SK-N-SH (cell line): ENCODE measurements around the gene CARS2. TPM values are rescaled to one million over a fixed set of nuclear protein-coding genes. Genes with fewer than 3 reads are reported as not detected.

Experiments used
- CTCF ChIA-PET: fragments of 300-600, 350-600 bp; formaldehyde crosslinking; extraction: SDS; loops from one replicate; lab custom pipeline; 2021; lab: Yijun Ruan, JAX
- POLR2A ChIA-PET: fragments of 350-600 bp; sonication (Branson Sonifier 250); formaldehyde crosslinking; extraction: SDS; loops from one replicate; lab custom pipeline; 2020; ENCODE audit warnings: antibody characterized with exemption, inconsistent platforms; lab: Yijun Ruan, JAX
- DNase-seq: peaks from one replicate; pipeline ENCODE4 v3.0.0; 2012
- H2AFZ ChIP-seq: fragments of 200-600 bp; sonication (generic); 2 replicates; pipeline ENCODE4 v1.8.1; 2016; ENCODE audit warnings: antibody characterized with exemption, mild to moderate bottlenecking, low read depth
- H3F3A ChIP-seq: fragments of 200-600 bp; sonication (generic); replicated peaks from 2 replicates; pipeline ENCODE3; 2016; ENCODE audit warnings: antibody characterized with exemption, mild to moderate bottlenecking; ENCODE audit not compliant: insufficient read depth
- H3K27ac ChIP-seq, 2 experiments: fragments of 200-500 bp in 1 of 2; fragments of 200-600 bp in 1 of 2; sonication (Bioruptor generic) in 1 of 2; sonication (generic), shearing (Covaris generic) in 1 of 2; 2 replicates each; pipeline versions ENCODE4 v1.5.1 to v1.6.1; 2014 to 2016; ENCODE audit warnings: low read depth in 2 of 2, inconsistent platforms in 1 of 2, low read length in 1 of 2, mild to moderate bottlenecking in 1 of 2, mixed read lengths in 1 of 2
- H3K27me3 ChIP-seq: fragments of 200-600 bp; sonication (generic), shearing (Covaris generic); 2 replicates; pipeline ENCODE4 v1.6.1; 2016; ENCODE audit warnings: mixed run types; ENCODE audit not compliant: insufficient read depth
- H3K36me3 ChIP-seq, 2 experiments: fragments of 200-500 bp in 1 of 2; fragments of 200-600 bp in 1 of 2; sonication (Bioruptor generic) in 1 of 2; sonication (generic) in 1 of 2; replicated peaks in 1 of 2; 2 replicates each; pipeline versions ENCODE3 to v1.5.1; 2014 to 2016; ENCODE audit warnings: low read length in 1 of 2, mild to moderate bottlenecking in 1 of 2; ENCODE audit not compliant: insufficient read depth in 2 of 2, control insufficient read depth in 1 of 2
- H3K4me1 ChIP-seq, 2 experiments: fragments of 200-500 bp in 1 of 2; fragments of 200-600 bp in 1 of 2; sonication (Bioruptor generic) in 1 of 2; sonication (generic), shearing (Covaris generic) in 1 of 2; 2 replicates each; pipeline versions ENCODE4 v1.5.1 to v1.6.1; 2014 to 2016; ENCODE audit warnings: low read depth in 1 of 2, low read length in 1 of 2, mixed run types in 1 of 2; ENCODE audit not compliant: insufficient read depth in 2 of 2, control insufficient read depth in 1 of 2
- H3K4me2 ChIP-seq: fragments of 200-600 bp; sonication (generic), shearing (Covaris generic); 2 replicates; pipeline ENCODE4 v1.6.1; 2017; ENCODE audit warnings: mixed run types
- H3K4me3 ChIP-seq, 2 experiments: fragments of 200-500 bp in 1 of 2; fragments of 200-600 bp in 1 of 2; sonication (Bioruptor generic) in 1 of 2; sonication (generic), shearing (Covaris generic) in 1 of 2; 2 replicates each; pipeline versions ENCODE4 v1.5.1 to v1.8.1; 2014 to 2016; ENCODE audit warnings: low read depth in 2 of 2, inconsistent platforms in 1 of 2, low read length in 1 of 2, mild to moderate bottlenecking in 1 of 2, mixed read lengths in 1 of 2, moderate library complexity in 1 of 2
- H3K79me2 ChIP-seq: fragments of 200-600 bp; sonication (generic); 2 replicates; pipeline ENCODE4 v1.8.1; 2017; ENCODE audit warnings: mild to moderate bottlenecking; ENCODE audit not compliant: insufficient read depth
- H3K9ac ChIP-seq: fragments of 200-600 bp; sonication (generic); 2 replicates; pipeline ENCODE4 v1.6.1; 2017; ENCODE audit warnings: mixed run types
- H3K9me2 ChIP-seq: fragments of 200-600 bp; sonication (generic); 2 replicates; pipeline ENCODE4 v1.6.1; 2017; ENCODE audit warnings: mixed run types
- H3K9me3 ChIP-seq: fragments of 200-600 bp; sonication (generic); 2 replicates; pipeline ENCODE4 v1.6.1; 2017; ENCODE audit warnings: mixed run types, mild to moderate bottlenecking, moderate library complexity
- H4K20me1 ChIP-seq: fragments of 200-600 bp; sonication (generic); 2 replicates; pipeline ENCODE4 v1.6.1; 2017; ENCODE audit warnings: mild to moderate bottlenecking, mixed run types; ENCODE audit not compliant: insufficient read depth
- CHD2 ChIP-seq: fragments of 150-350 bp; IDR thresholded peaks from 2 replicates; pipeline ENCODE4 v1.6.1; 2018; ENCODE audit warnings: low read length; ENCODE audit not compliant: partially characterized antibody
- CTCF ChIP-seq: fragments of 200-600 bp; sonication (generic); IDR thresholded peaks from 2 replicates; pipeline ENCODE4 v1.6.1; 2017; ENCODE audit warnings: antibody characterized with exemption, mild to moderate bottlenecking, moderate library complexity
- EP300 ChIP-seq, 2 experiments: IDR thresholded peaks; 2 replicates each; pipeline versions ENCODE4 v1.4.0 to v1.6.1; 2012; ENCODE audit warnings: borderline replicate concordance in 1 of 2, low read depth in 1 of 2, low read length in 1 of 2
- EZH2phosphoT487 ChIP-seq: fragments of 200-600 bp; sonication (generic); IDR thresholded peaks from 2 replicates; pipeline ENCODE4 v1.6.1; 2017; ENCODE audit warnings: low read depth, mixed run types, mild to moderate bottlenecking, antibody characterized with exemption, moderate library complexity, borderline replicate concordance
- FOSL2 ChIP-seq: IDR thresholded peaks from 2 replicates; pipeline ENCODE4 v1.4.0; 2012; ENCODE audit warnings: low read depth, mild to moderate bottlenecking, moderate library complexity, borderline replicate concordance
- FOXJ3 ChIP-seq: sonication (generic); formaldehyde crosslinking; IDR thresholded peaks from 2 replicates; pipeline ENCODE4 v1.5.1; 2020; ENCODE audit warnings: mild to moderate bottlenecking, missing genetic modification reagents
- GABPA ChIP-seq: IDR thresholded peaks from 2 replicates; pipeline ENCODE4 v1.4.0; 2012; ENCODE audit warnings: low read depth, mild to moderate bottlenecking
- GATA2 ChIP-seq: sonication (generic); formaldehyde crosslinking; IDR thresholded peaks from 2 replicates; pipeline ENCODE4 v1.5.0; 2020; ENCODE audit warnings: mild to moderate bottlenecking, missing genetic modification reagents
- JUND ChIP-seq: IDR thresholded peaks from 2 replicates; pipeline ENCODE4 v1.4.0; 2012
- MAX ChIP-seq: IDR thresholded peaks from 2 replicates; pipeline ENCODE4 v1.4.0; 2012; ENCODE audit warnings: low read depth
- MXI1 ChIP-seq: IDR thresholded peaks from 2 replicates; pipeline ENCODE4 v1.6.1; 2012; ENCODE audit warnings: mild to moderate bottlenecking, low read depth, low read length, improper control_type of control experiment
- NFIC ChIP-seq: IDR thresholded peaks from 2 replicates; pipeline ENCODE4 v1.4.0; 2012; ENCODE audit warnings: borderline replicate concordance
- NRF1 ChIP-seq: IDR thresholded peaks from 2 replicates; pipeline ENCODE4 v1.6.1; 2012; ENCODE audit warnings: low read depth, mild to moderate bottlenecking, low read length
- PBX3 ChIP-seq: IDR thresholded peaks from 2 replicates; pipeline ENCODE4; 2012
- RAD21 ChIP-seq: IDR thresholded peaks from 2 replicates; pipeline ENCODE4 v1.6.1; 2012; ENCODE audit warnings: mild to moderate bottlenecking, low read length
- RCOR1 ChIP-seq: fragments of 150-350 bp; IDR thresholded peaks from 2 replicates; pipeline ENCODE4 v1.6.1; 2017; ENCODE audit warnings: antibody characterized with exemption, low read length
- SIN3A ChIP-seq: IDR thresholded peaks from 2 replicates; pipeline ENCODE4 v1.6.1; 2012; ENCODE audit warnings: low read depth, mild to moderate bottlenecking, low read length, moderate library complexity, borderline replicate concordance
- SMC3 ChIP-seq: IDR thresholded peaks from 2 replicates; pipeline ENCODE4 v1.6.1; 2012; ENCODE audit warnings: low read depth, low read length, improper control_type of control experiment
- TAF1 ChIP-seq: IDR thresholded peaks from 2 replicates; pipeline ENCODE4 v1.6.1; 2012; ENCODE audit warnings: low read depth, mild to moderate bottlenecking, low read length, moderate library complexity, borderline replicate concordance
- USF1 ChIP-seq: IDR thresholded peaks from 2 replicates; pipeline ENCODE4 v1.4.0; 2012; ENCODE audit warnings: low read depth, borderline replicate concordance
- USF2 ChIP-seq: fragments of 150-350 bp; IDR thresholded peaks from 2 replicates; pipeline ENCODE4 v1.6.1; 2017; ENCODE audit warnings: antibody characterized with exemption, low read length, low read depth, borderline replicate concordance
- YY1 ChIP-seq: IDR thresholded peaks from 2 replicates; pipeline ENCODE4 v1.4.0; 2012; ENCODE audit warnings: low read depth, mild to moderate bottlenecking
- WGBS: methylation state at CpG from one replicate; pipeline ENCODE4 v1.1.6; 2017; ENCODE audit warnings: low lambda C conversion rate; 5-methylcytosine and 5-hydroxymethylcytosine counted together
- polyA plus RNA-seq, 3 experiments: library from polyadenylated mRNA; depleted of rRNA; stranded (reverse); fragments of >200 nt; gene quantifications; 2 replicates each; pipeline ENCODE4 v1.2.3, GENCODE V29; 2012
- TF ChIP-seq, protein P1 (sequence below): IDR thresholded peaks from 2 replicates; pipeline ENCODE4 v1.6.1; 2012; ENCODE audit warnings: mild to moderate bottlenecking, low read depth, low read length, moderate library complexity

The CARS2 gene
- 78.6 and 80.6 TPM in 2 replicates for polyA plus RNA-seq (2012; rRNA removed)
- 36.6 and 47.0 TPM in 2 replicates for polyA plus RNA-seq (2012; cell fraction: cytosol; rRNA removed)
- 292 and 307 TPM in 2 replicates for polyA plus RNA-seq (2012; cell fraction: nucleus; rRNA removed)

- H3K9me3 ChIP-seq: no peaks in the 10 kb centered on the region
- peaks cover 4 to 26% of the 10 kb centered on the region in 2 experiments; a peak in 3 of 4 replicates for H3K4me1 ChIP-seq
- peak within 1 kb of the TSS; percentile 71 for H2AFZ ChIP-seq
- no peaks in the 10 kb centered on the region for H3K9me2 ChIP-seq
- peaks cover 12 to 22% of the 10 kb centered on the region in 2 experiments for H3K36me3 ChIP-seq
- peak within 1 kb of the TSS; percentile 61 to 78 for H3K27ac ChIP-seq
- CTCF ChIA-PET: interaction anchor here (0.6 kb wide), 1 partner anchor 78 kb away, joined by 3 read pairs; no protein-coding TSS in a partner anchor
- peak; percentile 96 for DNase-seq
- peak within 1 kb of the TSS; percentile 83 for H3K9ac ChIP-seq
- 0% methylated on average over 22 of the region's 80 CpGs for WGBS
- H3K27me3 ChIP-seq: no peaks in the 10 kb centered on the region
- POLR2A ChIA-PET: interaction anchor here (0.5 to 1.0 kb wide), 4 partner anchors 9 to 349 kb away, joined by 3 to 6 read pairs (median 3); no protein-coding TSS in a partner anchor
- H3K79me2 ChIP-seq: peaks cover 54% of the 10 kb centered on the region
- H3K4me3 ChIP-seq: peak within 1 kb of the TSS; percentile 78 to 88
- peaks cover 16% of the 10 kb centered on the region for H3F3A ChIP-seq
- no peaks in the 10 kb centered on the region for H4K20me1 ChIP-seq
- peak within 1 kb of the TSS; percentile 87 for H3K4me2 ChIP-seq
- no peak for TF ChIP-seq EZH2phosphoT487
- TF ChIP-seq MAX: peak; percentile 68; the same call in 1 of the 2 replicates
- peak; percentile 51; the same call in 1 of the 2 replicates for TF ChIP-seq FOXJ3 (CRISPR knock-in tag)
- 0 out of 2 replicates have a peak, but pooled peaks have one; percentile 52 for TF ChIP-seq SIN3A
- no peak for TF ChIP-seq CHD2
- TF ChIP-seq GATA2: no peak
- TF ChIP-seq MXI1: peak; percentile 95
- no peak for TF ChIP-seq NFIC
- TF ChIP-seq EP300 (IDR thresholded peaks at IDR 0.05; ENCODE audit: borderline replicate concordance in 1 of 2, low read depth in 1 of 2, low read length in 1 of 2): no peak
- TF ChIP-seq TAF1: peak; percentile 62; the same call in 1 of the 2 replicates
- TF ChIP-seq SMC3: no peak
- no peak for TF ChIP-seq JUND
- TF ChIP-seq GABPA: peak; percentile 53; the same call in 1 of the 2 replicates
- no peak for TF ChIP-seq USF2
- no peak for TF ChIP-seq RCOR1
- TF ChIP-seq NRF1: no peak
- TF ChIP-seq, protein P1, sequence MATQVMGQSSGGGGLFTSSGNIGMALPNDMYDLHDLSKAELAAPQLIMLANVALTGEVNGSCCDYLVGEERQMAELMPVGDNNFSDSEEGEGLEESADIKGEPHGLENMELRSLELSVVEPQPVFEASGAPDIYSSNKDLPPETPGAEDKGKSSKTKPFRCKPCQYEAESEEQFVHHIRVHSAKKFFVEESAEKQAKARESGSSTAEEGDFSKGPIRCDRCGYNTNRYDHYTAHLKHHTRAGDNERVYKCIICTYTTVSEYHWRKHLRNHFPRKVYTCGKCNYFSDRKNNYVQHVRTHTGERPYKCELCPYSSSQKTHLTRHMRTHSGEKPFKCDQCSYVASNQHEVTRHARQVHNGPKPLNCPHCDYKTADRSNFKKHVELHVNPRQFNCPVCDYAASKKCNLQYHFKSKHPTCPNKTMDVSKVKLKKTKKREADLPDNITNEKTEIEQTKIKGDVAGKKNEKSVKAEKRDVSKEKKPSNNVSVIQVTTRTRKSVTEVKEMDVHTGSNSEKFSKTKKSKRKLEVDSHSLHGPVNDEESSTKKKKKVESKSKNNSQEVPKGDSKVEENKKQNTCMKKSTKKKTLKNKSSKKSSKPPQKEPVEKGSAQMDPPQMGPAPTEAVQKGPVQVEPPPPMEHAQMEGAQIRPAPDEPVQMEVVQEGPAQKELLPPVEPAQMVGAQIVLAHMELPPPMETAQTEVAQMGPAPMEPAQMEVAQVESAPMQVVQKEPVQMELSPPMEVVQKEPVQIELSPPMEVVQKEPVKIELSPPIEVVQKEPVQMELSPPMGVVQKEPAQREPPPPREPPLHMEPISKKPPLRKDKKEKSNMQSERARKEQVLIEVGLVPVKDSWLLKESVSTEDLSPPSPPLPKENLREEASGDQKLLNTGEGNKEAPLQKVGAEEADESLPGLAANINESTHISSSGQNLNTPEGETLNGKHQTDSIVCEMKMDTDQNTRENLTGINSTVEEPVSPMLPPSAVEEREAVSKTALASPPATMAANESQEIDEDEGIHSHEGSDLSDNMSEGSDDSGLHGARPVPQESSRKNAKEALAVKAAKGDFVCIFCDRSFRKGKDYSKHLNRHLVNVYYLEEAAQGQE: no peak
- no peak for TF ChIP-seq USF1
- TF ChIP-seq CTCF: 0 out of 2 replicates have a peak, but pooled peaks have one; percentile 15
- TF ChIP-seq FOSL2: no peak
- peak; percentile 35 for TF ChIP-seq PBX3
- TF ChIP-seq RAD21: no peak
- no peak for TF ChIP-seq YY1
These were observed at the start of gene CARS2 for GRCh38 chr13:110705826-110706569. TSS of gene CARS2 (minus strand) at chr13:110706116. CDS start at chr13:110706093, 23 bp downstream.
